ENCODE measurements around the gene MS4A4E. TPM values are rescaled to one million over a fixed set of nuclear protein-coding genes. Genes with fewer than 3 reads are reported as not detected.

MS4A4E gene
- total RNA-seq, 2 donors from 2014 or later: 0.31 TPM; not detected in 1

Small RNA genes within 50 kb of the gene (microRNA-seq; reads per million reads assigned to microRNA genes)
- gene MIR6503 (ENCODE audit: borderline microRNAs expressed): not detected

Other genes with a start within 250 kb of the MS4A4E start
- not detected for gene OOSP4B, start 226.0 kb downstream of the MS4A4E start, total RNA-seq
- gene OOSP2, start 202.7 kb downstream of the MS4A4E start, total RNA-seq: not detected
- gene MS4A3, start 186.5 kb downstream of the MS4A4E start, total RNA-seq: not detected
- not detected for gene MS4A2, start 154.5 kb downstream of the MS4A4E start, total RNA-seq
- gene MS4A6A, start 60.1 kb downstream of the MS4A4E start, total RNA-seq: not detected
- gene MS4A4A, start 37.5 kb upstream of the MS4A4E start, total RNA-seq: not detected
- not detected for gene MS4A6E, start 84.1 kb upstream of the MS4A4E start, total RNA-seq
- gene MS4A7, start 135.4 kb upstream of the MS4A4E start, total RNA-seq: not detected
- not detected for gene MS4A14, start 153.3 kb upstream of the MS4A4E start, total RNA-seq
- gene MS4A5, start 186.4 kb upstream of the MS4A4E start, total RNA-seq: not detected
- gene MS4A1, start 212.7 kb upstream of the MS4A4E start, total RNA-seq: not detected
- gene MS4A12, start 249.6 kb upstream of the MS4A4E start, total RNA-seq: not detected